HepG2 (cell line): ENCODE results near the gene MAD2L2. TPM values are rescaled to one million over a fixed set of nuclear protein-coding genes. Genes with fewer than 3 reads are reported as not detected.
A peak's percentile ranks its signal among the peaks of the same experiment; 100 is the strongest.

Experiments
- ATAC-seq: fragments of 200-7000 bp; cut with Tn5 transposase; 3 replicates; pipeline ENCODE4 v1.9.1; 2020; ENCODE audit warnings: mild to moderate bottlenecking, moderate library complexity
- BruUV-seq: library from RNA; stranded (reverse); fragments of 400-500 nt; replicated peaks from 2 replicates; lab custom pipeline; 2021; lab: Mats Ljungman, UMichigan
- CTCF ChIA-PET: fragments of 300-600 bp; formaldehyde crosslinking; extraction: SDS; loops from one replicate; lab custom pipeline; 2021; ENCODE audit warnings: low total read pairs, inconsistent platforms, low intra/inter-chr PET ratio; lab: Yijun Ruan, JAX
- POLR2A ChIA-PET: fragments of 350-600 bp; sonication (Branson Sonifier 250); formaldehyde crosslinking; loops from one replicate; lab custom pipeline; 2020; ENCODE audit warnings: antibody characterized with exemption, inconsistent platforms; lab: Yijun Ruan, JAX
- DNase-seq: peaks from one replicate; pipeline ENCODE4 v3.0.0-alpha.2; 2015; ENCODE audit warnings: low spot score
- FAIRE-seq: peaks from 3 replicates; lab custom pipeline; 2011; peaks lifted over from hg19 to GRCh38; lab: Jason Lieb, UNC
- H2AFZ ChIP-seq: one replicate; pipeline ENCODE4 v1.6.1; 2011; ENCODE audit warnings: low read length, inconsistent platforms
- H3K27ac ChIP-seq: fragments of 300-600 bp; 3 replicates; pipeline ENCODE4 v1.8.0; 2011; ENCODE audit warnings: mixed run types, mild to moderate bottlenecking, mixed read lengths, low read length, inconsistent platforms; ENCODE audit not compliant: insufficient read depth; ENCODE audit errors: extremely low read length
- H3K27me3 ChIP-seq, 2 experiments: fragments of 200-600 bp in 1 of 2; 2 replicates in 1 of 2; 3 replicates in 1 of 2; pipeline versions ENCODE4 v1.6.0 to v1.8.0; 2011; ENCODE audit warnings: low read length in 2 of 2, mild to moderate bottlenecking in 2 of 2, moderate library complexity in 2 of 2, inconsistent platforms in 1 of 2; ENCODE audit not compliant: insufficient read depth in 2 of 2, control insufficient read depth in 1 of 2
- H3K36me3 ChIP-seq, 2 experiments: fragments of 200-600 bp in 1 of 2; replicated peaks in 1 of 2; 2 replicates in 1 of 2; 3 replicates in 1 of 2; pipeline versions ENCODE4 v1.5.1 to v1.8.0; 2011; ENCODE audit warnings: low read length in 2 of 2, inconsistent platforms in 1 of 2; ENCODE audit not compliant: insufficient read depth in 2 of 2, control insufficient read depth in 1 of 2
- H3K4me1 ChIP-seq: 2 replicates; pipeline ENCODE4 v1.5.1; 2012; ENCODE audit warnings: low read length, inconsistent platforms; ENCODE audit not compliant: insufficient read depth
- H3K4me2 ChIP-seq: 2 replicates; pipeline ENCODE4 v1.6.0; 2011; ENCODE audit warnings: low read depth, low read length, inconsistent platforms
- H3K4me3 ChIP-seq, 3 experiments: fragments of 200-600 bp in 1 of 3; sonication (generic), shearing (Covaris generic) in 1 of 3; replicated peaks in 1 of 3; 2 replicates each; pipeline ENCODE4 v1.5.1; 2011 to 2016; ENCODE audit warnings: low read length in 3 of 3, inconsistent platforms in 2 of 3, low read depth in 2 of 3, mild to moderate bottlenecking in 2 of 3, control low read depth in 1 of 3, mixed read lengths in 1 of 3; ENCODE audit not compliant: insufficient read depth in 1 of 3
- H3K79me2 ChIP-seq: one replicate; pipeline ENCODE4 v1.6.1; 2011; ENCODE audit warnings: low read length, inconsistent platforms; ENCODE audit not compliant: insufficient read depth
- H3K9ac ChIP-seq: 2 replicates; pipeline ENCODE4 v1.6.0; 2011; ENCODE audit warnings: mild to moderate bottlenecking, low read depth, low read length, inconsistent platforms; ENCODE audit not compliant: insufficient read depth
- H3K9me3 ChIP-seq: 2 replicates; pipeline ENCODE4 v1.5.1; 2012; ENCODE audit warnings: mild to moderate bottlenecking, low read length
- H4K20me1 ChIP-seq: 2 replicates; pipeline ENCODE4 v1.6.0; 2011; ENCODE audit warnings: inconsistent platforms, mild to moderate bottlenecking, low read length, moderate library complexity; ENCODE audit not compliant: insufficient read depth
- AGO2 ChIP-seq: fragments of 200-400 bp; formaldehyde crosslinking; optimal IDR thresholded peaks from 2 replicates; pipeline ENCODE3; 2017; ENCODE audit warnings: mild to moderate bottlenecking, low read depth, low read length, moderate library complexity
- HNRNPL ChIP-seq: fragments of 200-400 bp; formaldehyde crosslinking; IDR thresholded peaks from 2 replicates; pipeline ENCODE4 v1.6.1; 2017; ENCODE audit warnings: mild to moderate bottlenecking, low read depth, low read length
- HNRNPLL ChIP-seq: fragments of 200-400 bp; formaldehyde crosslinking; IDR thresholded peaks from 2 replicates; pipeline ENCODE4 v1.6.1; 2017; ENCODE audit warnings: mild to moderate bottlenecking, low read depth, low read length; ENCODE audit not compliant: poor library complexity, severe bottlenecking
- LRRFIP1 ChIP-seq: sonication (generic); formaldehyde crosslinking; conservative IDR thresholded peaks from 2 replicates; pipeline ENCODE4 v1.4.0; 2020; ENCODE audit warnings: missing genetic modification reagents
- NR3C1 ChIP-seq: sonication (generic); formaldehyde crosslinking; IDR thresholded peaks from 2 replicates; pipeline ENCODE4 v1.4.0; 2020; ENCODE audit warnings: missing genetic modification reagents
- PRPF4 ChIP-seq: fragments of 200-400 bp; formaldehyde crosslinking; IDR thresholded peaks from 2 replicates; pipeline ENCODE4 v1.6.1; 2016; ENCODE audit warnings: low read length, low read depth; ENCODE audit not compliant: poor library complexity, severe bottlenecking
- RBFOX2 ChIP-seq: fragments of 200-400 bp; formaldehyde crosslinking; IDR thresholded peaks from 2 replicates; pipeline ENCODE4 v1.6.1; 2017; ENCODE audit warnings: low read depth, mild to moderate bottlenecking, low read length
- ZBTB38 ChIP-seq: sonication (generic); formaldehyde crosslinking; IDR thresholded peaks from 2 replicates; pipeline ENCODE4 v1.5.1; 2020; ENCODE audit warnings: mild to moderate bottlenecking, missing genetic modification reagents
- ZNF564 ChIP-seq: sonication (generic); formaldehyde crosslinking; IDR thresholded peaks from 2 replicates; pipeline ENCODE4 v1.8.1; 2023; ENCODE audit warnings: mild to moderate bottlenecking, missing genetic modification reagents
- ZNF629 ChIP-seq: sonication (generic); formaldehyde crosslinking; conservative IDR thresholded peaks from 2 replicates; pipeline ENCODE4 v1.5.0; 2020; ENCODE audit warnings: missing genetic modification reagents
- WGBS: methylation state at CpG from one replicate; pipeline ENCODE4 v1.1.6; 2017; ENCODE audit warnings: low lambda C conversion rate; 5-methylcytosine and 5-hydroxymethylcytosine counted together
- in situ Hi-C: cut with HindIII; loops from 2 replicates; pipeline ENCODE4 v1.10.0; 2017; ENCODE audit warnings: low pct_unique_long_range_greater_than_20kb; ENCODE audit not compliant: extremely low pct_ligation_motif_present
- intact Hi-C: fragments of 100-400 bp; cut with micrococcal nuclease; formaldehyde crosslinking; loops from one replicate; pipeline ENCODE4 v1.10.0; 2022; ENCODE audit not compliant: unreplicated experiment
- polyA plus RNA-seq, 8 experiments: library from polyadenylated mRNA; depleted of rRNA in 3 of 8; stranded (reverse) in 7 of 8; unstranded in 1 of 8; fragments of >200 nt; fragmentation: Illumina TruSeq in 4 of 8; extraction: Trizol in 4 of 8; gene quantifications; 2 replicates each; pipeline versions ENCODE4 v1.2.1 to v1.2.3, GENCODE V29; 2011 to 2016; ENCODE audit warnings: low read depth in 4 of 8, missing spikeins in 1 of 8, mixed read lengths in 1 of 8; ENCODE audit not compliant: insufficient read depth in 1 of 8
- total RNA-seq, 5 experiments: library from RNA; depleted of rRNA; stranded (reverse); fragments of >200 nt; fragmentation: Illumina TruSeq; extraction: Trizol; gene quantifications; 2 replicates each; pipeline ENCODE4 v1.2.3, GENCODE V29; 2016; ENCODE audit warnings: low read depth in 1 of 5

MAD2L2 gene
- total and polyA plus RNA-seq, 2 of the 13 experiments (the other 11 are each of a cell fraction or from before 2014, with no cell fraction given): 51.8 to 53.8 TPM

- 95% methylated on average over 8 of the region's 9 CpGs for WGBS
- H3K4me3 ChIP-seq: no peak overlapping the region
- no TSS peak for BruUV-seq
- no peak overlapping the region for H3K4me2 ChIP-seq
- in situ Hi-C loops: loop anchor here (10.0 to 25.0 kb wide), 2 partner anchors 404 to 612 kb away; partner anchors contain the start of gene MASP2
- H2AFZ ChIP-seq: no peak overlapping the region
- intact Hi-C loops: no loop called here
- no peak for FAIRE-seq
- peaks cover 0 to 2% of the 10 kb centered on the region in 2 experiments; a peak in 1 of 5 replicates for H3K36me3 ChIP-seq
- no peak overlapping the region for H3K9ac ChIP-seq
- H3K27me3 ChIP-seq: no peaks in the 10 kb centered on the region
- ChIA-PET CTCF (no interaction called here), POLR2A (no interaction called here)
- H3K27ac ChIP-seq: peak overlapping the region; percentile 11
- H3K9me3 ChIP-seq: no peaks in the 10 kb centered on the region
- no peak for ATAC-seq
- no peak for DNase-seq
- peaks cover 11% of the 10 kb centered on the region for H4K20me1 ChIP-seq
- peaks cover 20% of the 10 kb centered on the region for H3K79me2 ChIP-seq
- TF ChIP-seq HNRNPLL: peak; percentile 2
- TF ChIP-seq NR3C1 (CRISPR knock-in tag): no peak
- 0 out of 2 replicates have a peak, but pooled peaks have one; percentile 30 for TF ChIP-seq ZNF629
- peaks cover 63% of the 10 kb centered on the region for H3K4me1 ChIP-seq
Observed at GRCh38 chr1:11649237-11649623, 31.7 kb downstream of the MAD2L2 start.

DNA sequence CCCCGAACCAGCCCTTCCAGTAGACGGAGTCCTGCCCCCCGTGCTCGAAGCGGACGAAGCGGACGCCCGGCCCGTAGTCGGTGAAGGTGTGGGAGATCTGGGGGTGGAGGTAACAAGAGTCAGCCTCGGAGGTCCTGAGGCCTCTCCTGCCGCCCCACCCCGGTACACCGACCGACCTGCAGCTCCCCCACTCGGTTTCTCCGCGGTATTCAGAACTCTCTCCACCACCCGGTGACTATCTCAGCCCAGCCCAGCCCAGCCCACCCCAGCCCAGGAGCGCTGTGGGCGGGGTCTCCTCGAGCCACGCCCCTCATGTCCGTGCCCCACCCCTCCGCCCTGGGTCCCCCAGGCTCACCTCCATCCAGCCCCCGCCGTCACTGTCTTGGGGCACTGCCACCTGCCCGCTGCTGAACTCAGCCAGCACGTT is 32.2 kb downstream of the MAD2L2 start:
- Histone ChIP-seq H3K36me3 (peaks cover 0 to 2% of the 10 kb centered on the region in 2 experiments; a peak in 1 of 5 replicates), H3K4me3 (no peak overlapping the region), H3K4me1 (peaks cover 63% of the 10 kb centered on the region), H3K27me3 (no peaks in the 10 kb centered on the region), H2AFZ (no peak overlapping the region), H3K9me3 (no peaks in the 10 kb centered on the region), H3K27ac (peak overlapping the region; percentile 59), H3K79me2 (peaks cover 20% of the 10 kb centered on the region), H3K4me2 (peak overlapping the region; percentile 49; the same call in 1 of the 2 replicates), H4K20me1 (peaks cover 11% of the 10 kb centered on the region), H3K9ac (0 out of 2 replicates have a peak overlapping the region, but pooled peaks have one; percentile 8)
- ChIA-PET POLR2A (no interaction called here), CTCF (no interaction called here)
- DNase-seq: no peak
- in situ Hi-C loops: loop anchor here (10.0 to 25.0 kb wide), 2 partner anchors 404 to 611 kb away; partner anchors contain the start of gene MASP2
- intact Hi-C loops: no loop called here
- TF ChIP-seq RBFOX2 (peak; percentile 64), HNRNPLL (peak; percentile 7), ZBTB38 (CRISPR knock-in tag) (peak; percentile 93), LRRFIP1 (CRISPR knock-in tag) (no peak), AGO2 (peak; percentile 54), PRPF4 (peak; percentile 62), HNRNPL (0 out of 2 replicates have a peak, but pooled peaks have one; percentile 17), ZNF564 (CRISPR knock-in tag) (no peak)
- no TSS peak for BruUV-seq
- no peak for FAIRE-seq
- no peak for ATAC-seq
- WGBS: 88% methylated on average over 22 of the region's 30 CpGs
